Measurements from ENCODE around the gene PBX3.

The PBX3 gene

DNA sequence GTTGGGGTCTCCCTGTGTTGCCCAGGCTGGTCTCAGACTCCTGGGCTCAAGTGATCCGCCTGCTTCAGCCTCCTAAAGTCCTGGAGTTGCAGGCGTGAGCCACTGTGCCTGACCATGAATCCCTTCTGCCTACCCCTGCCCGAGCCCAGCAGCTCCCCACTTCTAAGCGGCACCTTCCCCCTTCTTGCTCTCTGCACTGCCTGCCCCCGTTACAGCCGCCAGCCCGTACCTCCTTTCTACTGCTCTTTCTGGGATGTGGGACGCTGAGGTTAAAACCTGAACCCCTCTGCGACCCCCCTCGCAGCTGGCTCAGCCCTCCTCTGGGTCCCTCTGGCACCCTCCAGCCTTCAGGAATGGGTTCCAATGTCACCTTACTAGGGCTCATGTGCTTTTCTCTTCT lies 249.6 kb downstream of the PBX3 start:
- no peak for DNase-seq (ENCODE audit: low spot score)

DNA sequence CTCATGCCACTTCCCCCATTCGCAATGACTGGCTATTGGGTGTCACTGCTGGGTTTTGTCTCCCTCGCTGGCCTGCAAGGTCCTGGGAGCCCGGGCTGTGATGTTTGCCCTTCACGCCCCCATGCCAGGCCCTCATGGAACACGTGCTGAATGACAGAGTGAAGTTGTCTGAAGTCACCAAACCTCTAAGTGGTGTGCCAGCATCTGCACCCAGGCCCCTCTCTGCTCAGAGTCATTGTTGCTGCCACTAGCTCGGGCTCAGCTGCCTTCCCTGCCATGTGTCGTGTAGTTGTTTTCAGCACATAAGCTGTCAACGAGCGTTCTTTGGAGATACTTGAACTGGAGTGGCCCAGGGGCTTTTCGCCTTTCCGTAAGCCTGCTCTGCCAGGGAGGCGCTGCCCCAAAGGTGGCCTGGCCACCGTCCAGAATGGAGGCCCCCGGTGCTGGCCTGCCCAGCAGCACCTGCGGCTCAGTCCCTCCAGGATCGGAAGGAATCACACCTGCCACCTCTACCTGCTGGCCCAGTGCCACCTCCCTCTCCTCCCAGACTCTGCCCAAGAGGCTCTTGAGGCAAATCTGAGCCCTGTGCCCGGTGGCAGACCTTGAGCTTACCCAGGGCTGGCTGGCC lies 250.1 kb downstream of the PBX3 start:
- DNase-seq (ENCODE audit: low spot score): no peak

DNA sequence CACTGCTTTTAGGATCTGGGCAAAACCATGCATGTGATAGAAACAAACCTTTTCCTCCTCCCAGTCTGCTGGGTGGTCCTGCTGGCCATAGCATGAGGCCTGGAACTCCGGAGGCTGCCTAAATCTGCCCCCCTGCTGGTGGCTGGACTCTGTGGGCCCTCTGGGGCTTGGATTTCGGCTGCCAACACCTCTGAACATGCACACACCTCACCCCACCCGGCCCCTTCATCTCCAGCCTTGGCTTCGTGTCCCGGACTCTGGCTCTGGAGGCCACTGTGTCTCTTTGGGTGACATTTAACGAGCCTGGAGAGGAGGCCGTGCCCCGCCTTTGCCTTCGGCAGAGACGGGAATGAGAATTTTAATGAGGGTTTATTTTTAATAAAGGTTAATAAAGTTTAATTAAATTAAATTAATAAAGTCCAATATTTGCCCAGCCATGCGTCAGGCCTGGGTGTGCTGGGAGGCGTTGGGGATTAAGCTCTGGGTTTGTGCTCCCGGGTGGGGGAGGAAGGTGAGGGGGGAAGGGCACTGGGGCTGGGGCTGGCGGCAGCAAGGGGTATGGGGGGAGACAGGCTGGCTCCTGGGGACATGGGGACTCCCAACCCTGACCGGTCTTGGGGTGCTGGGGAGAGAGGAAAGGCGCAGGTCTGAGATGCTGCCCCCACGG lies 251.8 kb downstream of the PBX3 start:
- DNase-seq (ENCODE audit: low spot score): no peak

DNA sequence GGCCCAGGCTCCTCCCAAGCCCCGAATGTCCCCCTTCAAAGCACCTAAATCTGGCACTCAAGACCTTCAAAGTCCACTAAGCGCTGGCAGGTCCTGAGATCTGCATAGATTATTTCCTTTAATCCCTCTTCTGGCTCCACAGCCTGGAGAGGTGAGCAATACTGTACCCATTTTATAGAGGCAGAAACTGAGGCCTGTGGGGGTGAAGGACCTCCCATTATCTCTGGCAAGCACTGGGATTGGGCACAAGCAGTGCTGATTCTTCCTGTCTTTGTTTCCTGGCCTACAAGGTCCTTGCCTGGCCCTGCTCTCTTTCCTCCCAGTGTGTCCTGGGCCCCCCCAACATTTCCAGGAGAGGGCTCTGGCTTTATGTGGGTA lies 252.3 kb downstream of the PBX3 start:
- DNase-seq (ENCODE audit: low spot score): no peak

DNA sequence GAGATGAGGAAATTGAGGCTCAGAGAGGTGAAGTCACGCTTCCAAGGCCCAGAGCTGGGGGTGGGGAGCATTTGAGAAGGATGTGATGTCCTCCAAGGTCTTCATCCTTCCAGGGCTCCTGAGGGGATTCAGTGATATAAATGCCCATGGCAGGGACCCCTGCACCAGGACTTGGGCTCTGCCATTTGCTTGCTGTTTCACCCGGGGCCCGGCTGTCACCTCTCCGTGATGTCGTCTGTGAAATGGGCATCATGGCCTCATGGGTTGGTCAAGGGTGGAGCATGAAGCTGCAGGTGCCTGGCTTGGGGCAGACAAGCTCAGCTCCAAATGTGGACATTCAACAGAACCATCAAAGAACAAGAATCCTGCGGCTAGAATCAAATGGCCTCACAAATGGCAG lies 253.1 kb downstream of the PBX3 start:
- DNase-seq (ENCODE audit: low spot score): no peak

DNA sequence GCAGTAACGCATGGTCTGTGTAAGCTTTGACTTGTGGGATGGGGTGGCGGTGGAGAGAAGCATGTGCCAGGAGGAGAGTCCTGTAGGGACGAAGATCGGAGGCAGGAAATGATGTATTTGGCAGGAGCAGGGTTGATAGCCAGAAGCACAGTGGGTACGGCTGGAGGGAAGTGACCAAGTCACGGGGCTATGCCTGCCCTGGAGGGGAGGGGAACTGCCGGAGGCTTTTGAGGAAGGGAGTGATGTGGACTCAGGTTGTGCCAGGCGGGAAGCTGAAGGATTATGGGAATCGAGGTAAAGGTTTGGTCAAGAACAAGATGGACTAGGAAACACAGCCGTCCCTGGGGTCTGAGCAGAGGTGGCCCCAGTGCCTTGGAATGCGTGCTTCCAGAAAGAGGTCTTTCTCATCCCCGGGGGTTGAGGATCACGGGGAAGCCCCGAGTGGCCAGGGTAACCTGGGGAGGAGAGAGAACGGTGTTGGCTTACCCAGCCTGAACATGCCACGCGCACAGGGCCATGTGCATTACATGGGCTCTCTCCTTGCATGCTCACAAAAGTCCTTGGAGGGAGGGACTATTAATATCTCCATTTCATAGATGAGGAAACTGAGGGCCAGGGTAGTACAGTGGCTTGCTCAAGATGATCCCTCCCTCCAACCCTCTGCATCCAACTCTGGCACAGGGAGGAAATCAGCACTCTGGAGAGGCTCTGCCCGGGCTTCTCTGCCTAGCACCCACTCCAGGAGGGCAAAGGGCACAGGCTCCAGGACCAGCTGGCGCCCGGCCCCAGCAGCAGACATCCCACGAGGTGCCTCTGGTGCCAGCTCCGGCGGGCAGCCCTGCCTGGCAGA lies 253.8 kb downstream of the PBX3 start:
- no peak for DNase-seq (ENCODE audit: low spot score)

DNA sequence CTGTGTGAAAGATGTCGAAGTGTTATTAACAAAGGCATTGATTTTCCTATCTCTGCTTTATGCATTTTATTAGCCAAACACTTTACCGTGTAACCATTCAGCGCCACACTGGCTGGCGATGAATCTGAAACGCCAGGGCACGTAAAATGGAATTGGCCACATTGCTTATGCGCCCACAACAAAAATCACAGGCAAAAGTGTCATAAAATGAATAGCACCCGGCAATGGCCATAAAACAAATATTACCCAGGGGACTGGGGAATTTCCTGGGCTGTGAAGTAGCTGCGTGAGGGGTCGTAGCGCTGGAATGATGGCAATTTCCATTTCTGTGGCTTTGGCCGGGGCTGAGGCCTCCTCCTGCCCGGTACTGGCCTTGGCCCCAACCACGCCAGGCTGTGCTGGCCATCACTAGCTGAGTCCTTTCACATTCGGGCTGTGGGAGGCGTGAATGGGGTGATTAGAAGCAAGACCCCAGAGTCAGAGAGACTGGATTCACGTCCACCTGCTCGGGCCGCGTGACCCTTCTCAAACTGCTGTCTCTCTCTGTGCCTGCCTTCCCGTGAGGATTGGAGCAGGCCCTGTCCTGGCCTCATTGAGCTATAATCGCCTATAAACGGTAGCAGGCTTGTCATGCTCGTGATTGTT lies 254.5 kb downstream of the PBX3 start:
- DNase-seq (ENCODE audit: low spot score): no peak

DNA sequence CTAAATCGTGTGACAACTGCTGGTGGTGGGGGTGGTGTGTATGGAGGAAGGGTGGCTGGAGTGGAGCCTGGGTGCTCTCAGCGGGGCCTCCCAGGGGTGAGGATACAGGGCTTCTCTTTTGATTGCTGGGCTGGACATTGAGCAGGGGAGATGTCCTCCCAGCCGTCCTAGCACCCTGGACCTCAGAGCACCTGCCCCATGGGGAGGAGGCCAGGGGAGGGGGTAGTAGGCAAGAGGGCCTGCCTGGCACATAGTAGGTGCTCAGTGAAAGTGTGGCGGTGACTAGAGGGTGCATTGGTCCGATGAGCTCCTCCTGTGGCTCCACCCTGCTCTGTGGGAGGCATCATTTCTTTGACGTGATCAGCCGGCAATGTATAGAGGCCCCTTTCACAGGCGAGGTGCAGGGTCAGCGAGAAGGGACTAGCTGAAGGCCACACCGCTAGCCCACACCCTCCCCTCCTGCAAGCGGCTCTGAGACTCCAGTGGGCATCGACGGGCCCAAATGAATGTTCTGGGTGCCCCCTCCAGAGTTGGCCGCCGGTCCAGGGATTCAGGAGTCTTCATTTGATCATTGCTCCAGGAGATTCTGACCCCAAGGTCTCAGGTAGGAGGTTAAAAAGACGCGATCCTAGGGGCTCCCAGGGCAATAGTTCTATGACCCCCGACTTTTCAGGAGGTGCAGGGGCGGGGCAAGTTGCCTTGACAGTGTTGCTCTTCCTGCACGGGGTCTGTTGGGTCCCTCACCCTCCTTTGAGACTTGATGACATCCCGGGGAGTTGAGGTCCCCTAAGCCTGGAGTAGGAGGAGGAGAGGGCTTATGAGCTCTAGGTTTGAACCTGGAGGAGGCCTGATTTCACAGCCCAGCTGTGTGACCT lies 255.5 kb downstream of the PBX3 start:
- DNase-seq (ENCODE audit: low spot score): no peak

DNA sequence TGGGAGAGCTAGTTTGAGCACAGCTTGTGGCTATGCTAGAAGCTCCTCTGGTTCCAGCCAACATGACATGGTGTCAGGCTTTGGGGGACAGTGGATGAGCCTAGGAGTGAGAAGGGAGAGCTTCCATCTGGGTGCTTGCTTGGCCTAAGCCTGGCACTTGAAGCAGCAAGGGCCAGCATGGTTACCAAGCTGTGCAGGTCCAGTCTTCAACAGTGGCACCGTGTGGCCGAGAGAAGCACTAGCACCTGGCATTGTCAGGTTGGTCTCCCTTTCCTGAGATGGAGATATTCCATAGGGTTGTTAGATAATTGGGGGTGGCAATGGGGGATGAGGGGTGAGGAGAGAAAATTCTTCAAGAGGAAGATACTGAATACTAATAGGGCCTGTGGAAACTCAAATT lies 261.9 kb downstream of the PBX3 start:
- no peak for DNase-seq (ENCODE audit: low spot score)

DNA sequence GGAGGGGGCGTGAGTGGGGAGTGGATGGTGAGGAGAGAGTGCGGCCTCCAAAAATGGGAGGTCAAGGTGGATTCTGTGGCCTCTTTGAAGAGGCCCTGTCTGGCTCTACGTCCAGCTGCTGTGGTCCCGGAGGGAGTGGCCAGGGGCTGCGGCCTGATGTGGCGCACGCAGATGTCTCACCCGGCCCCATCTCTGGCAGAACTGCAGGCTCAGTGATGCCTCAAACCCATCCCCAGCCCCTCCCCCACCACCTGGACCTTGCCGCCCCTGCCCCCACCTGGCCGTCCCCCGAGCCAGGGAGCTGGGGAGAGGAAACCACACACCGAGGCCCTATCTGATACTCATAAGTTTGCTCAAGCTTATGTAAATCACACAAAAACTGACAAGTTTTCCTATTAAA lies 267.6 kb downstream of the PBX3 start:
- DNase-seq (ENCODE audit: low spot score): no peak

DNA sequence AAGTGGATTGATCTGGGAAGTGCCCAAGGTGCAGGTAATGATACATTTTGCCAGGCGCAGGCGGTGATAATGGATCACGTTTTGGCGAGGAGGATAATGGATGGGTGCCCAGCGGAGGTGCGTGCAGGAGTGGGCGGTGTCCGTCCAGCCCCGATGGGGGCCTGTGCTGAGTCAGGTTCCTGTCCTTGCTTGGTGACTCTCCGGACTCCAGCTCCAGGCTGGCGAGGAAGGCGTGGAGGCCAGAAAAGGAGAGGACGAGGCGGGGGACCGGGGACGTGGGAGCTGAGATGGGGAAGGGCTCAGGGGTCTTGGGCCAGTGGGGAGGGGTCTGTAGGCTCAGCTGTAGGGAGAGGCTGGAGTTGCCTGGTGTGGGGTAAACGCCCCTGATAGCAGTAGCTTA lies 268.3 kb downstream of the PBX3 start:
- no peak for DNase-seq (ENCODE audit: low spot score)

DNA sequence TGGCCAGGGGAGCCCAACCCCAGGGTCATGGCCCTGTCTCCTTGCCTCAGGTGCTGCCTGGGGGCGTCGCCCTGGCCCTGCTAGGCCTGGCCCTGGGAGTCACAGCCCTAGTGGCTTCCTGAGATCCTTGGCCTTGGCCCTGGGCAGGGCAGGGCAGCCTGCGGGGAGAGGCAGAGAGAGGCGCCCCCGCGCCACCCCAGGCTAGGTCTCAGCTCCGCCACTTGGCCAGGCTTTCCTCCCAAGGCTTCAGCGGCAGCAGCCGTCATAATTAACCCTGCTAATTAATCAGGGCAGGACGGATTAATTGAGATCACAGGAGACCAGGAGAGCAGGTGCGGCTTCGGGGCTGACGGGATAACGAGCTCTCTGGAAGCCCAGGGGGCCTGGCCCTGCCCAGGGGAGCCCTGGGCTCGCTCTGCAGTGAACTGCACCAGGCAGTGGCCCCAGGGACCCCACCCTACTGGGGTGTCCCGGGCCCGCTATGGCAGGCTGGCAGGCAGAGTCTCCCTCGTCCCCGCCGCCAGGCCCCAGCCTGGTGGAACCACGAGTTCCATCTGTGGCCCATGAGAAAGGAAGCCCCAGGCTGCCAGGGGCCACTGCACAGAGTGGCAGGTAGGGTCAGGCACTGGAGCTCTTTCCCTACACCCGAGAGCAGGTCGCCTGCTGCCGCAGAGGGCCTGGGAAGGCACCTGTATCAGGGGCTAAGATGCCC lies 269.6 kb downstream of the PBX3 start:
- no peak for DNase-seq (ENCODE audit: low spot score)
